ENCODE data around the gene CXXC5.

DNA sequence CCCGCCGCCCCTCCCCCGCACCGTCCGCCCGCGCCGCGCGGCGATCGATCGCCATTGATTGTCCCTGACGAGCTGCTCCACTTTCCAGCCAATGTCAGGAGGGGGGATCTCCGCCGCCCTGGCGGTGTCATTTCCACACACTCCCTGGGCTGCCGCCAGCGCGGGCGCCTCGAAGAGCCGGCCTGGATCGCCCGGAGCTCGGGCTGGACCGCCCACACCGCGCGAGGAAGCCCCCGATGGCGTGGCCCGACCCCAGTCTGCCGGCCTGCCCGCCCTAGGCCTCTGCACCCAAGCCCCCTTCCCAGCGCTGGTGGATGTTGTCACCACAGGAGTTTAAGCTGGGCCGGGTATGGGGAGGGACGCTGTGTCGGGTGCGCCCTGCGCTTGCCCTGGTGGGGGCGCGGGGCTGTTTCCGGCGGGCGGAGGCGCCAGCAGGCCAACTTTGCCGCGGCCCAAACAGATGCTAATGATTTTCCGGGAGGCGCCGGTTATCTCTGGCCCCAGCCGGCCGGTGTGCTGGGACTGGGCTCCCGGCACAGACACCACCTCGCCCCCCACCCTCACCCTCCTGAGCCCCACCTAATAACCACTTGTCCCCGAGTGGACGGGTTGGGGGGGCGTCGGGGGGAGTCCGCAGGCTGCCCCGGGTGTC lies 10.6 kb upstream of the CXXC5 start:
- TF ChIP-seq, protein P1, sequence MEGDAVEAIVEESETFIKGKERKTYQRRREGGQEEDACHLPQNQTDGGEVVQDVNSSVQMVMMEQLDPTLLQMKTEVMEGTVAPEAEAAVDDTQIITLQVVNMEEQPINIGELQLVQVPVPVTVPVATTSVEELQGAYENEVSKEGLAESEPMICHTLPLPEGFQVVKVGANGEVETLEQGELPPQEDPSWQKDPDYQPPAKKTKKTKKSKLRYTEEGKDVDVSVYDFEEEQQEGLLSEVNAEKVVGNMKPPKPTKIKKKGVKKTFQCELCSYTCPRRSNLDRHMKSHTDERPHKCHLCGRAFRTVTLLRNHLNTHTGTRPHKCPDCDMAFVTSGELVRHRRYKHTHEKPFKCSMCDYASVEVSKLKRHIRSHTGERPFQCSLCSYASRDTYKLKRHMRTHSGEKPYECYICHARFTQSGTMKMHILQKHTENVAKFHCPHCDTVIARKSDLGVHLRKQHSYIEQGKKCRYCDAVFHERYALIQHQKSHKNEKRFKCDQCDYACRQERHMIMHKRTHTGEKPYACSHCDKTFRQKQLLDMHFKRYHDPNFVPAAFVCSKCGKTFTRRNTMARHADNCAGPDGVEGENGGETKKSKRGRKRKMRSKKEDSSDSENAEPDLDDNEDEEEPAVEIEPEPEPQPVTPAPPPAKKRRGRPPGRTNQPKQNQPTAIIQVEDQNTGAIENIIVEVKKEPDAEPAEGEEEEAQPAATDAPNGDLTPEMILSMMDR (IDR thresholded peaks at IDR 0.05; ENCODE audit: poor library complexity): peak; percentile 35
- TF ChIP-seq EZH2 (IDR thresholded peaks at IDR 0.05; ENCODE audit: borderline replicate concordance) (no peak), EZH2phosphoT487 (IDR thresholded peaks at IDR 0.05; ENCODE audit: low read depth, severe bottlenecking, unreplicated experiment) (no peak)
